SU-DHL-6 (cell line): ENCODE data around the gene YPEL1.
A peak's percentile ranks its signal among the peaks of the same experiment; 100 is the strongest.

Source experiments
- H2AFZ ChIP-seq: fragments of 200-600 bp; sonication (generic); 2 replicates; pipeline ENCODE4 v1.6.1; 2014; ENCODE audit warnings: low read depth, mild to moderate bottlenecking, moderate library complexity, mixed read lengths, antibody characterized with exemption, low read length; ENCODE audit not compliant: severe bottlenecking
- H3F3A ChIP-seq: fragments of 200-600 bp; shearing (Covaris generic); 2 replicates; pipeline ENCODE4 v1.6.0; 2016; ENCODE audit warnings: antibody characterized with exemption, mild to moderate bottlenecking; ENCODE audit not compliant: insufficient read depth
- H3K27ac ChIP-seq: fragments of 200-600 bp; sonication (generic); 2 replicates; pipeline ENCODE4 v1.5.1; 2016; ENCODE audit warnings: low read depth, mild to moderate bottlenecking, low read length, moderate library complexity, mixed read lengths
- H3K27me3 ChIP-seq: fragments of 200-600 bp; sonication (generic), shearing (Covaris generic); 2 replicates; pipeline ENCODE4 v1.6.0; 2014; ENCODE audit warnings: mild to moderate bottlenecking, low read length
- H3K36me3 ChIP-seq: fragments of 200-600 bp; sonication (generic); 2 replicates; pipeline ENCODE4 v1.6.1; 2014; ENCODE audit warnings: mild to moderate bottlenecking, low read length, mixed read lengths
- H3K4me2 ChIP-seq: fragments of 300-600, 200-600 bp; shearing (Covaris generic), sonication (generic); 2 replicates; pipeline ENCODE4 v1.6.0; 2014; ENCODE audit warnings: low read length, low read depth, mild to moderate bottlenecking; ENCODE audit not compliant: poor library complexity, severe bottlenecking
- H3K4me3 ChIP-seq: fragments of 200-600 bp; sonication (generic); 2 replicates; pipeline ENCODE4 v1.5.1; 2014; ENCODE audit warnings: antibody characterized with exemption, low read length, mild to moderate bottlenecking, mixed read lengths; ENCODE audit not compliant: insufficient read depth, poor library complexity, severe bottlenecking
- H3K79me2 ChIP-seq: fragments of 200-600 bp; sonication (generic); 2 replicates; pipeline ENCODE4 v1.6.1; 2014; ENCODE audit warnings: mild to moderate bottlenecking, low read length, moderate library complexity; ENCODE audit not compliant: insufficient read depth
- H3K9ac ChIP-seq: fragments of 200-600 bp; sonication (generic); 2 replicates; pipeline ENCODE4 v1.7.0; 2014; ENCODE audit warnings: mild to moderate bottlenecking, low read length
- H3K9me2 ChIP-seq: fragments of 200-600 bp; sonication (generic); replicated peaks from 2 replicates; pipeline ENCODE4 v1.6.1; 2014; ENCODE audit warnings: low read length; ENCODE audit not compliant: insufficient read depth
- H3K9me3 ChIP-seq: fragments of 200-600 bp; sonication (generic); 2 replicates; pipeline ENCODE4 v1.6.1; 2014; ENCODE audit warnings: low read length, mixed read lengths; ENCODE audit not compliant: insufficient read depth
- H4K20me1 ChIP-seq: fragments of 200-600 bp; sonication (generic); 2 replicates; pipeline ENCODE4 v1.6.1; 2014; ENCODE audit warnings: low read depth, mild to moderate bottlenecking, antibody characterized with exemption, low read length, moderate library complexity, mixed read lengths
- EZH2phosphoT487 ChIP-seq: fragments of 200-600 bp; sonication (generic), shearing (Covaris generic); conservative IDR thresholded peaks from 2 replicates; pipeline ENCODE4 v1.6.1; 2018; ENCODE audit warnings: mild to moderate bottlenecking, antibody characterized with exemption, low read length, moderate library complexity, mixed read lengths
- TF ChIP-seq, protein P1 (sequence below): fragments of 200-600 bp; sonication (generic); IDR thresholded peaks from one replicate; pipeline ENCODE4 v1.5.1; 2017; ENCODE audit warnings: antibody characterized with exemption, mild to moderate bottlenecking, low read length, moderate library complexity; ENCODE audit not compliant: insufficient read depth, poor library complexity, severe bottlenecking

The YPEL1 gene

GRCh38 chr22:21736084-21736642, 569 bp upstream of the YPEL1 start:
- Histone ChIP-seq H3K9me3 (no peaks in the 10 kb centered on the region), H3K79me2 (no peaks in the 10 kb centered on the region), H3K4me2 (no peak overlapping the region), H3K9me2 (no peaks in the 10 kb centered on the region), H4K20me1 (no peaks in the 10 kb centered on the region), H3K36me3 (no peaks in the 10 kb centered on the region), H3K27ac (no peak overlapping the region), H3F3A (no peaks in the 10 kb centered on the region), H2AFZ (no peak overlapping the region), H3K9ac (no peak overlapping the region), H3K4me3 (no peak overlapping the region), H3K27me3 (no peaks in the 10 kb centered on the region)
- TF ChIP-seq, protein P1, sequence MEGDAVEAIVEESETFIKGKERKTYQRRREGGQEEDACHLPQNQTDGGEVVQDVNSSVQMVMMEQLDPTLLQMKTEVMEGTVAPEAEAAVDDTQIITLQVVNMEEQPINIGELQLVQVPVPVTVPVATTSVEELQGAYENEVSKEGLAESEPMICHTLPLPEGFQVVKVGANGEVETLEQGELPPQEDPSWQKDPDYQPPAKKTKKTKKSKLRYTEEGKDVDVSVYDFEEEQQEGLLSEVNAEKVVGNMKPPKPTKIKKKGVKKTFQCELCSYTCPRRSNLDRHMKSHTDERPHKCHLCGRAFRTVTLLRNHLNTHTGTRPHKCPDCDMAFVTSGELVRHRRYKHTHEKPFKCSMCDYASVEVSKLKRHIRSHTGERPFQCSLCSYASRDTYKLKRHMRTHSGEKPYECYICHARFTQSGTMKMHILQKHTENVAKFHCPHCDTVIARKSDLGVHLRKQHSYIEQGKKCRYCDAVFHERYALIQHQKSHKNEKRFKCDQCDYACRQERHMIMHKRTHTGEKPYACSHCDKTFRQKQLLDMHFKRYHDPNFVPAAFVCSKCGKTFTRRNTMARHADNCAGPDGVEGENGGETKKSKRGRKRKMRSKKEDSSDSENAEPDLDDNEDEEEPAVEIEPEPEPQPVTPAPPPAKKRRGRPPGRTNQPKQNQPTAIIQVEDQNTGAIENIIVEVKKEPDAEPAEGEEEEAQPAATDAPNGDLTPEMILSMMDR = no peak
- no peak for TF ChIP-seq EZH2phosphoT487

DNA sequence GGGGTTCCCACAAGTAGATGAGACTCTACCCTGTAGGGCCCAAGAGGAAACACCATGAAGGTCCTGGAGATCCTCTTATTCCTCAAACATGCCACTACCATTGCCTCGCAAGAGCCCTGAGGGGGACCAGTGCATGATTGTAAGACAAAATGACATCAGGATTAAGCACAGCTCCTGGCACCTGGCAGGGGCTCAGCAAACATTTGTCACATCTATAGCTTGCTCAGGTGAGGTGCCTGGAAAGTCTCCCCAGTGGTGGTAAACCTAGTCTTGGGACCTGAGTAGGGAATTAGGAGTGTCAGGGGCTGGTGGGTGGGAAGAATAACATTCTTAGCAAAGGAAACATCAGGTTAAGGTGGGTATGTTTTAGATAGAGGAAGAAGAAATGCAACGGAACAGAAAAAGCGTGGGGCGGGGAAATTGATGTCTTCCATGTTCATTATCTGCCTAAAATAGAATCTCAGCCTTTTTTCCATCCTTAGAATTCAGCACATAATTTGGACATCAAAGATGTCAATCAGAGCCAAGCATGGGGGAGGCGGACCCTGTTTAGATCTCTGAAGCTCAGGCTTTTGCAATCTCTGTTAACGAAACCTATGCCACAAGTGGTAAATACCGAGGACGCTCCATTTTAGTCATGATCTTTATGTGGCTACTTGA, 924 bp downstream of the YPEL1 start:
- Histone ChIP-seq H3F3A (no peaks in the 10 kb centered on the region), H3K79me2 (no peaks in the 10 kb centered on the region), H3K9me3 (no peaks in the 10 kb centered on the region), H3K9me2 (no peaks in the 10 kb centered on the region), H4K20me1 (no peaks in the 10 kb centered on the region), H3K4me2 (peak overlapping the region; percentile 98), H3K9ac (peak overlapping the region; percentile 59), H3K27me3 (no peaks in the 10 kb centered on the region), H3K27ac (no peak overlapping the region), H2AFZ (peak overlapping the region; percentile 96), H3K4me3 (peak overlapping the region; percentile 73), H3K36me3 (no peaks in the 10 kb centered on the region)
- TF ChIP-seq, protein P1 = no peak
- no peak for TF ChIP-seq EZH2phosphoT487

- Histone ChIP-seq H3K4me3 (no peak overlapping the region), H3F3A (no peaks in the 10 kb centered on the region), H3K9me3 (no peaks in the 10 kb centered on the region), H4K20me1 (no peaks in the 10 kb centered on the region), H3K9ac (no peak overlapping the region), H3K27ac (no peak overlapping the region), H3K9me2 (no peaks in the 10 kb centered on the region), H3K4me2 (no peak overlapping the region), H3K27me3 (no peaks in the 10 kb centered on the region), H3K79me2 (no peaks in the 10 kb centered on the region), H2AFZ (no peak overlapping the region), H3K36me3 (no peaks in the 10 kb centered on the region)
- TF ChIP-seq EZH2phosphoT487 = no peak
- TF ChIP-seq, protein P1 = no peak
Measured at GRCh38 chr22:21731503-21731902, 4.1 kb downstream of the YPEL1 start.
